NCI-H2107 treated with DMSO at 0.1 percent for 48 hours (cell line): Measurements from ENCODE around the gene TIAM1.

Experiments used
- DNase-seq: peaks from one replicate; lab custom pipeline; 2025; ENCODE audit not compliant: unreplicated experiment; lab: John Stamatoyannopoulos, UW

Gene TIAM1

DNA sequence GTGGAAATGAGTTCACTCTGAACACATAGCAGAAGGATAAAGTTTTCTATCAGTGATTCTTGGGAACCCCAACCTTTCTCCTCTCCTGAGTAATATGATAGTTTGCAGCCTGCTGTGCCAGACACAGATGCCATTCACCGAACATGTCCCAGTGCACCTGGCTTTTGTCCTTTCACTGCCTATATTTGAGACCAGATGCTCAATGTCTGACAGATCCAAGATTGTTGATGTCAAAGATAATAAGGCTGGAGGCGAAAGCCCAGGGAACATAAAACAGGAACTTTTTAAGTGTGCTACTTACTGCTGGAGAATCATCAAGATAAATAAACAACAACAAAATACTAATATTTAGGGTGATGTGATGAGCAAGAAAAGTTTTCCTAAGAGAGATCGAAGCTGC, 139.3 kb downstream of the TIAM1 start:
- DNase-seq = peak; percentile 88

DNA sequence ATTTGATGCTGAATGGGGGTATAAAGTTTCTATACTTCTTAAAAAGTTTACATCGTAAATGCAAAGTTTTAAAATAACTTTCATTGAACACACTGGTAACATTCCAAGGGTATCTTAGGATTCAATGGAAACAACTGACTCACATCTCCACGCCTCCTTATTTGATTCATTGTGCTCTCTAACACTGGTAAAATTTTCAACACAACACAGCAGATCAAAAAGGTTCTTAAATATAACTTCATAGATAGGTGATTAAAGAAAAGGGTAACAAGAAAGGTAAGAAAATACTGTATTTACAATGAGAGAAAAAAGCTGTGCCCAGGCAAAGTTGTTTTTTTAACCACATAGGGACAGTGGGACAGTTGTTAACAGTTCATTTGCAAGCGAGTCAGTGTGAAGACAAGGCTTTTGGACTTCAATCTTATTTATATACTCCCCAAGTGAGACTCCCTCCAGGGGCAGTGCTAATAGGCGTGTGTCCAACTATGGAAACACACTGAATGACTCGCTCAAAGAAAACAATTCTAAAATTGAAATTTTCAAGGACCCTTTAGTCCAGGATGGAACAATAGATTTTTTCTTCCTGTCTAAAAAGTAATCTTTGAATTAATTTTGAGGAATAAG, 140.5 kb downstream of the TIAM1 start:
- DNase-seq = no peak

DNA sequence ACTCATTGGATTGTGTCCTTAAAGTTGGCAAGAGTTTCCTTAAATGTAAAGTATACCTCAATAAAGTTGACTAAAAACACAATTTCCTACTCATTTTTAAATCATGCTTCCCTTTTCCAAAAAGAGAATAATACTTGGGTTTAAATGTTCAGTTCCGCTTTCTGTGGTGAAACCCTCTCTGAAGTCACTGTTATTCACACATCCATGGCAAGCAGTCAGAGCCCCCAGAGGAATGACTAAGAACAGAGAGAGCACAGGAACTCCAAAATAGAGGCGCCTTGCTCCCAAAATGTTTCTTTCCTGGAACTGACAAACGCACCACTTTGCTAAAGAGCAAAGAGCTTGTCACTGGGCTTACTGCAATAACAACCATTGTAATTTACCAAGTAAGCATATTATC, 142.5 kb downstream of the TIAM1 start:
- DNase-seq = no peak

DNA sequence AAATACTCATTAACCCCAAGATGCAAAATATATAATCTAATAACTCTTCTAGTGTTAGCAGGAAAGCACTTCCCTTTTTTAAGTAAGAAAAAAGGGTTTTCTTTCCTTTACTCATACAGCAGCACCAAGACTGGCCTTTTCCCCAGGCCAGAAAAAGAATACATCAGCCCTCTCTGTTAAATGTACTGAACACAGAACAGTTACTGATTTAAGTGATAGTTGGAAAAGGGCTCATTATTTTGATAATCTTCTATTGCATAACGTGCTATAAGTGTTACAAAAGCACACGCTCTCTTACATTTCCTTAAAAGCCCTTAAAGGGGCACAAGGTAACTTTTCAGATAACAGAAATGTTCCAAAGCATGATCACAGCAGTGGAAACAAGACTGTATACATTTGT, 142.9 kb downstream of the TIAM1 start:
- DNase-seq = no peak

DNA sequence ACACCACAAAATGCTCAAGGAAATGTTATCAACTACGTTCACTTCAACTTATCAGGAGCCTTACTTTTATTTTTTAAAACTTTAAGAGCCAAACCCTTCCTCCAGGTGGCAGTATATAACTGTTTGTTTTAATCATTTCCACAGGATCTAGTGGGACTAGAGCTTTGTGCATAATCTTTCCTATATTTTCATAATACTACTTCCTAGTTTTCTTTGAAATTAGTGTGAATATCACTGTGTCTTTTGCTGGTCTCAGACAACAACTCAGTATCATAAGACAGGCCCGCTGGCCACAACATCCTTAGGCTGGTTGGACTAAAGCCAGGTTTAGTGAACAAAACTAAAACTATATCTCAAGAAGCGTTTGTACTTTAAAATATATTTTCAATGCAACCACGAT, 145.5 kb downstream of the TIAM1 start:
- DNase-seq = peak; percentile 75

DNA sequence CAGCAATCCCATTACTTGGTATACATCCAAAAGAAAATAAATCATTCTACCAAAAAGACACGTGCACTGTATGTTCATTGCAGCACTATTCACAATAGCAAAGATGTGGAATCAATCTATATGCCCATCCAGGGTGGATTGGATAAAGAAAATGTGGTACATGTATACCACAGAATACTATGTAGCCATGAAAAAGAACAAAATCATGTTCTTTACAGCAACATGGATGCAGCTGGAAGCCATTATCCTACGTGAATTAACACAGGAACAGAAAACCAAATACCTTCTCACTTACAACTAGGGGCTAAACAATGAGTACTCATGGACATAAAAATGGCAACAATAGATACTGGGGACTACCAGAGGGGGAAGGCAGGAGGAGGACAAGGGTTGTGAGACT, 147.3 kb downstream of the TIAM1 start:
- DNase-seq = no peak

DNA sequence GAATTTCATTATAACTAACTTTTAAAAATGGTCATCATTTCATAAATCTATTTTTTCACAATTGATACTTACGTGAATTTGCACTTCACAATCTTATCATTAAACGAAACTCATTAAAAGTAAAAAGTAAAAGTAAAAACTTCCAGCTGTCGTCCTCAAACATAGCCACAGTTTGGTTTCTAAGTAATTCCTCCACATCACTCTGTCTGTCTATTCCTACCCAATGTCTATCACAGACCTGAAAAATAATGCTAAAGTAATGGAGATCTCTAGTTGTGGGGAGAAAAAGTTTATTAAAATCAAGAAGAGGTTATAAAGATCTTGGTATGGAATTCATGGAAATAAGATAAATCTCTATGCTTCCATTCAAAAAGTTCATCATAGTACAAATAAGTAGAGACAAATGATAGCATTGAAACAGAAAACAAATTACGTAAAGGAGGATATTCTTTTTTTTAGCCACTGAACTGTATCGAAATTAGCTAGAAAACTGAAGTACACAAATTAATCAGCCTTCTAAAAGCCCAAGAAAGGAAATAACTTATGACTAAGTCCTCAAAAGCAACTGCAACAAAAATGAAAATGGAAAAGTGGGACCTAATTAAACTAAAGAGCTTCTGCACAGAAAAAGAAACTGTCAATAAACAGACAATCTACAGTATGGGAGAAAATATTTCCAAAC, 148.6 kb downstream of the TIAM1 start:
- no peak for DNase-seq

DNA sequence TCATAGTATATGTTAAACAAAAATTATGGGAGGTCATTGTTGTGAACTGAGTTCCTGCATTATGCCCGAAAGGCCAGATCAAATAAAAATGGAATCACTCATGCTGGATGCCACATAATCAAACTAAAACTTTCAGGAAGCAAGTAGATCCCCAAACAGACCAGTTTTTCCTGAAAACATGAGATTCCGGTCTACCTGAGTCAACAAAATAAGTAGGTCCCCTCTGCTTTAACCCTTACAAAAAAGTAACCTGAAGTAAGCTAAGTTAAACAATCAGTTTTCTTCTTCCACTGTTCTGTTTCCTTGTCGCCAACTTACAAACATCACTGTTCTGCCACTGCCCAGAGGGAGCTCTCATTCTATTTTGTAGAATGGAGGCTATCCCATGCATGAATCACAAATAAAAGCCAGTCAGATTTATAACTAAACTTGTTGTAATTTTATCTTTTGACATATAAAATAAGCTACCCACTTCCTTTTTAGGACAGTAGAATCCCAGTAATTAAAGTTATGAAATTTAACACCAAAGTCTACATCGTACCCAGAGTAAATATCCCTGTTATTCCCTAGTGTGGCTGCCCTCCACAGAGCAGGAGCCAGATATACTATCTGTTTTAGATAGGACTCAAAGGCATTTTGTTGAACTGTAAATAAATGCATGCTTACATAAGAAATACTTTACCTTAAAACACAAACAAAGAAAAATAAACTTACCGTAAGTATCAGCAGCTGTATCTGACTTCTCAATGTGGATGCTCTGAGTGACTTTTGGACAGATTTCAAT, 149.4 kb downstream of the TIAM1 start:
- DNase-seq = no peak

DNA sequence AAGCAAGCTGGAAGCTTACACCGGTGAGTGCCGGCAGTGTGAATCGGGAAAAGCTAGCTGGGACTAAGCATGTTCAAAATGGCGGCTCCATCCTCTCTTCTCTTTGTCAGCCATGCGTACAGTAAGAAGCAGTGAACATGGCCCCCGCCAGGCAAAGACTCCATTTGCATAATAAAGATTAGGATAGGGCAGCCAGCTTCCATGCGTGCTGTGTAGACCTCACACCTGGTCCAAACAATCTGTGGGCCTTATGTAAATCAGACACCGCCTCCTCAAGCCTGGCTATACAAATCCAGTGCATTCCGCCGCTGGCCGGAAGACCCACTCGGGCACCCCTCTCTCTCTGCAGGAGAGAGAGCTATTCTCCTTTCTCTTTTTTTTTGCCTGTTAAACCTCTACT, 150.3 kb downstream of the TIAM1 start:
- no peak for DNase-seq

DNA sequence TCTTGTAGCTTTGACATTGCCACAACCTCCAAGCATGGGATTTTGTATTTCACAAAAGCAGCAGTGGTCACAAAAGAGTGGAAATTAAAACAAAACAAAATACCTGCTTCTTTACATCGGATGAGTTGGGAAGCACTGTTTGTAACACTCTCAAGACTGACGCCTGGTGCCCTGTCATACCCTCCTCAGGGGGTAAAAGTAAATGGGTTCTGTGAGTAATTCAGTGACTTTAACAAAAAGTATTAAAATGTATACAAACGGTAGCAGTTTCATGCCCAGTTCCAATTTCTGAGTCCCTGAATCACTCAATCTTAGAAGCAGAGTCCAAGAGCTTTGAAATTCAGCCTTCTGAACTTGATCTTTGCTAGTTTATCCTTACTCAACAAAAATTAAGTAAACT, 152.5 kb downstream of the TIAM1 start:
- DNase-seq = no peak

DNA sequence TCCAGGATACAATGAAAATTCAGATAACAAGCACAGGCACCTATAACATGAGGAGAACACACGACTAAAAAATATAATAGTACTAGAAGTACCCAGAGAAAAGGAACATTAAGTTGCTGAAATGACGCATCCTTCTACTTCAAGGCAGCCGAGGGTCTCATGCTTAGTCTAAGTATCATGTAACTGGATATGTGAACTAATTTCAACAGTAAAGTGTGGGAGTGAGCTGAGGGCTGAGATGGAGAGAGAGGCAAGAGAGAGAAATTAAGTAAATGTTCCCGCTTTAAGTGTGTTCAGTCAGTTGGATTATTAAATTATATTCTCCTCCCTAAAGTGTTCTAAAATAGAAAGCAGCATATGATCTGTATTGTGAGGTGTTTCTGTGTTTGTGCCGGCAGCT, 153.5 kb downstream of the TIAM1 start:
- no peak for DNase-seq

DNA sequence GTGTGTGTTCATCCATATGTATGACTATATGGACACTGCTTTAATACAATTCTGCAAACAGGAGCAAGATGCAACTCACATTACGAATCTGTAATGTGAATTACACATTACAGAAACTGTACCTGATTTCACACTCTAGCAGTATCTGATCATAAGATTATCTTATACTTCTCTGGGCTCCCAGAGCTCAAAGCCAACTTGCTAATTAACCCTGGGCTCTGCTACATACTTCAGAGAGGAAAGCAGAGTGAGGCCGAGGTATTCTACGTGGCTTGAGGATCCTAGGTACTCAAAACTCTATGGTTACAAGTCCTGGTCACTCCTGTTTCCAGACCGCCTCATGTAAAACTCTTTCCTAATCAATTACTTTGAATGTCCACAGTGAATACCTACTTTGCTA, 156.6 kb downstream of the TIAM1 start:
- DNase-seq = no peak

DNA sequence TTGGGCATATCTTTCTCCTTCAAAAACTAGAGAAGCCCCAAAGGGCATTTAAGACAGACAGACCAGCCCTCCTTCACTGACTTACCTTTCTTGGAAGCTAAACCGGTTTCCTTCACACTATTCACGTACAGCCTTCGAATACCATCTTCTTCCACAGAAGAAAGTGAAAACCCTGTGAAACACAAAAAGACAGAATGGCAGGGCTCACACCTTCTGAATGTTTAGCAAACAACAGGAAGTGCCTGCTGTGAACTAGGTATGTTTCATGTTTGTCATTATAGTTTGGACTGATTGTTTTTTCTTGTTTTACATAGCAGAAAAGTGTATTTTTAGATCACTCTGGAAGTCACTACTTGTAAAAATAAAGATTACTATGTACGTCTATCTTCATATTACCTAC, 157.1 kb downstream of the TIAM1 start:
- DNase-seq = no peak

DNA sequence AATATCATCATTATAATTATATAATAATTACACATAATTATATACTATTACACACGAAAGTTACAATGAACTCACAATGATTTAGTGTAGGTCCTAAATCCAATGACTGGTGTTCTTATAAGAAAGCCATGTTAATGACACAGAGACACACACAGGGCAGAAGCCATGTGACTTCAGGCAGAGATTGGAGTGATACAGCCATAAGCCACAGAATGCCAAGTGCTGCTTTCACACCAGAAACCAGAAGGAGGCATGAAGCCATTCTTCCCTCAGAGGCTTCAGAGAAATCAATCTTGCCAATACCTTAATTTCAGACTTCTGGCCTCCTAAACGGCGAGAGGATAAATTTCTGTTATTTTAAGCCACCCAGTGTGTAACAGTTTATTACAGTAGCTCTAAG, 158.4 kb downstream of the TIAM1 start:
- DNase-seq = no peak

DNA sequence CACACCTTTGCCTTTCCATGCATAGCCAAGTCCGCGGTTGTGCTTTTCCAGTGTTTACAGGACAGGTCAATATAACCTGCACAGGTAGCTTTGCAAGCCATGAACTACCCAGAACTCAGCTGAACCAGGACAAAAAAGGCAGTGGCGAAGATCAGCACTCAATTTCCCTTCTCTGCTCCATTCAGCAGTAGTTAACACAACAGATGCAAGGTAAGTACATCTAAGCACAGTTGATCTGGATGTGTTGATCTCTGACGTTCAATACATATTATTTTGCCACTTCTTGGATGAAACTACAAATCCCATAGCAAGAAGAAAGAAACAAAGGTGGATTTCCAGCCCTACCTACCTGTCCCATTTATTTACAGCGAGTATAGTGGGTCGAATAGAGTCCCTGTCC, 159.2 kb downstream of the TIAM1 start:
- DNase-seq = no peak

DNA sequence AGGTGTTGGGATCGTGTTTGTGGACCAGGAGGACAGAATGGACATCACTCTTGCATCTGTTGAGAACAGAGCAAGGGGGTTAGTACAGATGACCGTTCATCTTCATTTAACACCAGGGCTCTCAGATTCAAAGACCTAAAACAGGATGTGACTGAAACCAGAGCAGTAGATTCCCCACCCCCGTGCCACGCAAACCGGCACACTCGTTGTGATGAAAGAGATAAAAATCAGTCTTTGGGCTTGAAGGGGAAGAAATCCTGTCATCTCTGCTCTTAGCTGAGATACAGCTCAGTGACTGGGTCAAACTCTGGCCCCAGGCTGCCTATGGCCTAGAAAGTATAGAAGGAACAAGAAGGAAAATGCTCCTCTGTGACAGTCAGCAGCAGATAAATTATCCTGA, 159.6 kb downstream of the TIAM1 start:
- DNase-seq = no peak

DNA sequence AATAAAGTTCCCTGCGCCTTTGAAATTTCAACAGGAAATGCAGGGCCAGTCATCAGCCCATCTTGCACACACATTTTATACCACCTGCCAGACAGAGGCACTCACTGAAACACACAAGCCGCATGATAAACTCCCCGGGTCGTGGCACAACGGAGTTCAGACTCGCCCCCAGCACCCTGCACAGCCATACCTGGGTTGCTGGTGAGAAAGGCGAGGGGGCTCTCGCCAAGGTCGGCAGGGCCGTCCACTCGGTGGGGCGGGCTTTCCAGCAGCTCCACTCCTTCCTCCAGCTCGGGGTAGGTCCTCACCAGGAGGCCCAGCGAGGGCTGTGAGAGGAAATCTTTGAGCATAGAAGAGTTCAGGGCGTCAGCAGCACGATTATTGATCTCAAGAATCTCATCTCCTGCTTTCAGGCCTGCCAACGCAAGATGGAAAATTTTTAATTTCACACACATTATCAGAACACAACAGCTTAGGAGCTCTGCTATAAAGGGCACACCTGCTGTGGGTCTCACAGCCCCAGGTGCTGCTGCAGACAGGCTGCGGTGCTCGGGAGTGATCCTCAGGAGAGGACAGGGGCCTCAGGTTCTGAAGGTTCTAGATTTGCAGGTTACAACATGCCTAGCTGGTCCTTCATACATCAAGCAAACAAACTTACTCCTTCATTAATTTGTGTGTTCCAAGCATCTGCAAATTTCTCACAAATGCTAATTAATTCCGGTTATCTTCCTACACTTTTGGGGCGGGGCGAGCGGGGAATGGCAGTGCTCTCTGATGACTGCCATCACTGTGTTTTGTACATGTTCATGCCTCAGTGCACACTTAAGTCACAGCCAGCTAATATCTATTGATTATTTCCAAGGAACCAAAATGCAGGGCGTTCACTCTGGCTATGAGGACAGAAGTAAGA, 161.6 kb downstream of the TIAM1 start:
- DNase-seq = peak; percentile 49

DNA sequence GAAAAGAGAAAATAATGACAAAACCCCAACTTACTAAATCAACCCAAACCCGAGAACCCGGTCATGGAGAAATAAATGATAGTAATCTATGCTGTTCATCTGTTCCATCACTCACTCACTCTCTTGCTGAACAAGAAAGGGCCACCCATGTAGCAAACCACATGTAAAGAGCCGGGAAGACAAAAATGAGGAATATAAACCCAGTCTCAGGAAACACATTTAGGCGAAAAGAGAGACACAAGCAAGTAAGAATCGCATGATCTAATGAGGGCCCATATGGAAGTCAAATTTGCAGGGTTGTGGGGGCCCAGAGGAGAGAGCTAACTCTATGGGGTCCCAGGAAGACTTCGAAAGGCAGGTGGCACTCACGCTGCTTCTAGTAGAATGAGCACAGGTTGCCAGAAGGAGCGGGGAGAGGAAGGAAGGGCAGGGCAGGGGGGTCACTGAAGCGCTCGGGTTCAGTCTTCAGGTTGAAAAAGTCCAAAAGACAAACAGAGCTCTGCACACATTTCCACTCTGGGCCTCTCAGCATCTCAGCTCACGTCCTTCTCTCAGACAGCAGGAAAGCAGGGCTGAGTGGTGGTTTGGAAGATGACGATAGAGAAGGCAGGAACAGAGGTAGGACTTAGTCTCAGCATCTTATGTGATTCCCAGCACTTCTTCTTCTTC, 162.8 kb downstream of the TIAM1 start:
- DNase-seq = no peak

DNA sequence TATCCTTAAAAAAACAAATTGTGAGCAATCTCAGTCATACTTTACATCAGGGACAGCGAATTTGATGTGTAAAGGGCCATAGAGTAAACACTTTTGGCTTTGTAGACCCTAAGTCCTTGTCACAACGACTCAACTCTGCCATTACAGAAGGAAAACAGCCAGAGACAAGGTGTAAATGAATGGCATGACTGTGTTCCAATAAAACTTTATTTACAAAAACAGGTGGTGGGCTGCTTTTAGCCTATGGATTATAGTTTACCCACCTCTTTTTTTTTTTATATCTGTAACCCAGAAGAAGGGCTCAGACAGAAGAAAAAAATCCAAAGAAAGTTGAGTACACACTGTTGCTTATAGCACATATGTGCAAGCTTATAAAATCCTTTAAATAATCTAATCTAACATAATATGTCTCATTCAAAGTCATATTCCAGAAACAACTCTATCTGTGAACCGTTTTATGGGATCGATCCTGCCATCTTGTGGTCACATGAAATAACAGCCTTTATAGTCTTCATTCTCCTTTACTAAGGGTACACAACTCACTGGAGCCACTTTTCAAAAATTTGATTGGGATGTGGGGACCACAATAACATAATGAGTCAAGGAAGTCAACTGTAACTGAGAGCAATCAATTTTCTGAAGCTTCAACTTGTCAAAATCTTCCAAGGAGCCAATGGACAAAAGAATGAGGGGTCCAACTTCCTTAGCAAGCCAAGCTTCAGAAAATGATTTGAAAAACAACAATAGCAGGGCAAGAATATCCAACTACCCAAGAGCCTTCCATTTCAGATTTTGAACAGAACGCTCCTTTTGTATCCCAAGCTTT, 163.6 kb downstream of the TIAM1 start:
- peak; percentile 32 for DNase-seq

DNA sequence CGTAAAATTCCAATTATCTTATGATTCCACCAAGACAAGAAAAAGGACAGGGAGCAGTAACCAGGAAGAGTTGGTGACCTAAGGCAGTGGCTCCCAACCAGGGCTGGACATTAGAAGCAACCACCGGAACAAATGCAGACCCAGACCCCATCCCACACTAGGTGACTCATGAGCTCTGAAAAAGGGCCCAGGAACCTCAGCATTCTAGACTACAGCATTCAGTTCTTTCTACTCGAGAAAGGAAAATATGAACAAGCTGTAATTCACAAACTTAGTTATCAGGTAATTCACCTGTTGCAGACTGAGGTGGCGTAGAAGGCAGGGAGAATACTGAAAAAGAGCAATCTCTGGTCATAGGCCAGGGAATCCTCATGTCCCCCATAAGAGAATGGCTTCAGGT, 167.3 kb downstream of the TIAM1 start:
- no peak for DNase-seq
